GM20000 (cell line): Measurements from ENCODE around the gene CCR1.
"Not testable (repeated sequence)": the region's sequence is repeated elsewhere in the genome, so short reads cannot be mapped to it uniquely, and the experiment has no call there.

ENCODE experiments used
- DNase-seq: peaks from one replicate; pipeline ENCODE4 v3.0.0; 2012; ENCODE audit warnings: low spot score
- TF ChIP-seq, protein P1 (sequence below): IDR thresholded peaks from 2 replicates; pipeline ENCODE4 v1.5.1; 2012; ENCODE audit warnings: mild to moderate bottlenecking, control low read depth; ENCODE audit errors: extremely low read depth, missing control alignments

The CCR1 gene

DNA sequence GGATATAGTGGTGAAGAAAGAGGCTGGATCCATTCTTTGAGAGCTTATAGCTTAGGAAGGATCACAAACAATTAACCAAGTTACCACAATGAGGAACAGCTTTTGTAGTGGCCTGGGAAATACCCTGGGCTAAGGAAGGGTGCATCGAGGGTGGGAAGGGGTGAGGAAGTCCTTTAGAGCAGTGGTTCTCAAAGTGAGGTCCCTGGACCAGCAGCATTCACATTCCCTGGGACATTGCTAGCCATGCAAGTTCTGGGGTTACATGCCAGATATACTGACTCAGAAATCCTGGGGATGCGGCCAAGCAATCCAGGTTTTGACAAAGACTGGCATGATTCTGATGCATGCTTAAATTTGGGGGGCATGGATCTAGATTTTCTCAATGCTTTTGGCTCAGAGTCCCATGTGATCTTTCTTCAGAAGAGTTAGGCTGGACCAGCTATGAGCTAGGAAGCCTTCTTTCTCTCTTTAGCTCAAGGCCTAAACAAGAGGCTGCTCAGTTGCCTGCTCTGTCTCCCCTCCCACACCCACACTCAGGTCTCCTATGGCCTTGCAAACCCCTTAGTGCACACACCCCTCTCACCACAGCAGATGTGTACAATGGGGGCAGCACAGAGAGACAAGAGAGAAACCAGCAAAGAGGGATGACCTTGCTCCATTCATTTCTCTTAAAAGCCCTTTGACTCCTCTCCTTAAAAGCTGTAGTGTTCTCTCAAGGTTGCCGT is 1.8 kb upstream of the CCR1 start:
- no peak for DNase-seq
- TF ChIP-seq, protein P1, sequence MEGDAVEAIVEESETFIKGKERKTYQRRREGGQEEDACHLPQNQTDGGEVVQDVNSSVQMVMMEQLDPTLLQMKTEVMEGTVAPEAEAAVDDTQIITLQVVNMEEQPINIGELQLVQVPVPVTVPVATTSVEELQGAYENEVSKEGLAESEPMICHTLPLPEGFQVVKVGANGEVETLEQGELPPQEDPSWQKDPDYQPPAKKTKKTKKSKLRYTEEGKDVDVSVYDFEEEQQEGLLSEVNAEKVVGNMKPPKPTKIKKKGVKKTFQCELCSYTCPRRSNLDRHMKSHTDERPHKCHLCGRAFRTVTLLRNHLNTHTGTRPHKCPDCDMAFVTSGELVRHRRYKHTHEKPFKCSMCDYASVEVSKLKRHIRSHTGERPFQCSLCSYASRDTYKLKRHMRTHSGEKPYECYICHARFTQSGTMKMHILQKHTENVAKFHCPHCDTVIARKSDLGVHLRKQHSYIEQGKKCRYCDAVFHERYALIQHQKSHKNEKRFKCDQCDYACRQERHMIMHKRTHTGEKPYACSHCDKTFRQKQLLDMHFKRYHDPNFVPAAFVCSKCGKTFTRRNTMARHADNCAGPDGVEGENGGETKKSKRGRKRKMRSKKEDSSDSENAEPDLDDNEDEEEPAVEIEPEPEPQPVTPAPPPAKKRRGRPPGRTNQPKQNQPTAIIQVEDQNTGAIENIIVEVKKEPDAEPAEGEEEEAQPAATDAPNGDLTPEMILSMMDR = no peak

DNA sequence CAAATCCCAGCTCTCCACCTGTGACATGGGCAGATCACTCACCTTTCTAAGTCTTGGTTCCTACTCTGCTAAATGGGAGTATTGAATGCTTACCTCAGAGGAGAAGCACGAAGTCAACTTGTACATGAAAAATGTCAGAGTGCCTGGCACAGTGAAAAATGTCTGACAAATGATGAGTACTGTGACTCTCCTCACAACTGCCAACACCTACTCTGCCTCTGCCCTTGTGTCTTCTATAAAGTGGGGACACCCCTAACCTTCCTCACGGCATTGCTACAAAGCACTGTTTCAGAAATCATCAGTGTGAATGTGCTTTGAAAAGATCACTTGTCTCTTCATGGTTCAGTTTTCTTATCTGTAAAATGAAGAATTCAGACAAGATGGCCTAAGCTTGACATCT is 940 bp upstream of the CCR1 start:
- TF ChIP-seq, protein P1 = no peak

DNA sequence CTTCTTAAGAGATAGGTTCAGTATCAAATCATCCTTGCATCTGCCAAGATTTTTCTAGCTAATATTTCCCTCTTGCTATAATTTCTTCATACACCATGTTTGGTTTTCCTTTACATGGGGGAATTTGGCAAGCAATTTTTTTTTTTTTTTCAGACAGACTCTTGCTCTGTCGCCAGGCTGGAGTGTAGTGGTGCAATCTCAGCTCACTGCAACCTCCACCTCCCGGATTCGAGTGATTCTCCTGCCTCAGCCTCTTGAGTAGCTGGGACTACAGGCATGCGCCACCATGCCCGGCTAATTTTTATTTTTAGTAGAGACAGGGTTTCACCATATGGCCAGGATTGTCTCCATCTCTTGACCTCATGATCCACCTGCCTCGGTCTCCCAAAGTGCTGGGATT is 599 bp downstream of the CCR1 start:
- DNase-seq = not testable (repeated sequence)

More for the DNA sequence above, 940 bp upstream of the CCR1 start:
- no peak for DNase-seq

DNA sequence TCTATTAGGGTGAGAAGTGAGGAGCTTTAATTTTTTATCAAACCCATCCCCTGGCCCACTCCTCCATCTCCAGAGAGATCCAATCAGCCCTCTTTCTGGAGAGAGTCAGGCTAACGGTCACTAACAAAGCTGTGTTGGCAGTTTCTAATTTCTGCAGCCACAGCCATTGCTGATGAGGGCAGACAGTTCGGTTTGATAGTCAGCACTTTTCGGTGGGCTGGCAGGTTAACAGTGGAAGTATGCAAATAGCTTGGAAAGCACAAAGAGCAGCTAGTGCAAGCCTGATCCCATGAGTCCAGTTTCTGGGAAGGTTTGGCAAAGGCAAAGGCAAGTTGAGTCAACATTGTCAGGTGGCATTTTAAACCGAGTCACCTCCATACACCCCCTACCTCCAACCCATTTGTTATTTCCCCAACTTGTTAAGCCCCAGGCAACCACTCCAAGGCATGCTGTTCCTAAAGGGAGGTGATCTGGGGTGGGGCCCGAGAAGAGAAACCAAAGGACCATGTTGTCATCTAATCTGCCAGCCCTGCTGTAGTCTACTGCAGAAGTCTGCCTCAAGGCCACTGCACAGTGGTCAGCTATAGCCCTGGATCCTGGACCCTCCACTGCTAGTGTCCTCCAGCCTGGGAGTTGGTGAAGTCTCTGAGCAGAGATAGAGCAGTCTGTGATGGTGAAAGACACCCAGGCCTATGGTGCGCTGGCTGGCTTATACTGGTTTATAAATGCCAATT is 1.7 kb downstream of the CCR1 start:
- no peak for DNase-seq
- TF ChIP-seq, protein P1 = no peak

DNA sequence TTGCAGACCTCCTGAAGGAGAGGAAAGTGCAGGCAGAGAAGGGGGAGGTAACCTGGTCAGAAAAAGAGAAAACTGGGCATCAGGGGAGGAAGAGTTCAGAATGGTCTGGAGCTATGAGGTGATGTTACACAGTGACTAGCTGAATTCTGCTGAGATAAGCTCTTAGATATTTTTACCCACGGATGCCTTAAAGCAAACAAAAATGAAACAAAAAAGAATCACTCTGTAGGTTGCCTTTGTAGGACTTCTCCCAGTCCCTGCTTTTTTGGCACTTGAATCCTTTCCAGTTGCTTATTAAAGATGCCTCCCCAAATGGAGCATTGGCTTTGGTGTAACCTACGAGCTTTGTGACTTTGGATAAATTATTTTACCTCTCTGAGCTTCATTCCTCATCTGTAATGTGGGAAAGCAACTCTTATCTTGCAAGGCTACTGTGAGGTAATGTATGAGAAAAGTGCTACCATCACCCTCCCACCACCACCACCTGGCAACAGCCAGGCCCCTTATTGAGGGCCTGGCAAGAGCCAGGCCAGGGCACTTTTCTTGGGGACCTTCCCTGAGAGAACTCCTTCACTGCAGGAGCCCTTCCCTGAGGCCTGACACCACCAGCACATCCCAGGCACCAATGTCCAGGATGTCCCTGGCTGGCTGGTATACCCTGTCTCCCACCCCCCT is 2.7 kb downstream of the CCR1 start:
- TF ChIP-seq, protein P1 = no peak
- DNase-seq = no peak

DNA sequence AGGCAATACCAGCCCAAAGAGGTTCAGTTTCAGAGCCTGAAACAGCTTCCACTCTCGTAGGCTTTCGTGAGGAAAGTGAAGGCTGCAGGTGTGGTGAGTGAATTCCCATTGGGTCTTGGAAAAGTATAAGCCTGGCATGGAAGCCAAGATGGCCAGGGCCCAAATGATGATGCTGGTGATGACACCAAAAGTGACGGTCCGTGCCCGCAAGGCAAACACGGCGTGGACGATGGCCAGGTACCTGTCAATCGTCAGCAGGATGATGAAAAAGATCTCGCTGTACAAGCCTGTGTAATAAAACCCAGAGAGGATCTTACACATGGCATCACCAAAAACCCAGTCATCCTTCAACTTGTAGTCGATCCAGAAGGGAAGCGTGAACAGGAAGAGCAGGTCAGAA is 4.4 kb downstream of the CCR1 start:
- TF ChIP-seq, protein P1 = no peak
- DNase-seq = no peak

DNA sequence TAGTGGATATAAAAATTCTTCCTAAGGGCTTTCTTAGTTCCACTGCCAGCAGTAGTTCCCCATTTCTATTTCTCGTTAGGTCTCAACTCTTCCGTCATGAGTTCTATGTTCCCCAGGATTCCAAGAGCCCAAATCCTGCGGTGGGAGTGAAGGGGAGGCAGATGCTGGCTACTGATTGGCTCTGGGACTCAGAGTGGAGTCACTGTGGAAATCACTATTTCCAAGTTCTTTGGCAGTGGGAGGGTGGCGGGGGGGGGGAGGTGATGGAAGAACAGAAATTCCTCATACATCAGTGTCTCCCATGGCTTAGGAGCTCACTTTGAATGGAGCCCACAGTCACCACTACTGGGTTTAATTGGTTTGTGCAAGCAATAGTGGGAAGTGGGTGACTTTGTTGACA is 5.6 kb downstream of the CCR1 start:
- TF ChIP-seq, protein P1 = no peak
- DNase-seq = no peak

DNA sequence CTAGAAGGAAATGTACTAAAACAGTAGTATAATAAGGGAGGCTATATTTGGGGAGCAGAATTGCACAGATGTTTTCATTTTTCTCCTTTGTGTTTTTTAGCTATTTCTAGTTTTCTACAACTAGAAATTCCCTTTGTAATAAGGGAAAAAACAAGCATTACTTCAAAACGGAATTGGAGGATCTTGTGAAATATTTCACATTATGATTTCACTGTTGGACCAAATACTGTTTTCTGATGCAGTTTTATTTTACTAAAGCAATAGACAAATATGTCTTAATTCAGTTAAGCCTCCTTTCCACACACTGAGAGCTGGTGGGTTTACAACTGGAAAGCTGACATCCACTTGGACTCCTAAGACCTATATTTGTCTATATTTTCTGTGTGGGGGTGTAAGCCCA is 7.3 kb downstream of the CCR1 start:
- DNase-seq = no peak
- TF ChIP-seq, protein P1 = no peak
